ENCODE data around the gene SYT1. TPM values are rescaled to one million over a fixed set of nuclear protein-coding genes. Genes with fewer than 3 reads are reported as not detected.
A peak's percentile ranks its signal among the peaks of the same experiment; 100 is the strongest.
"Not testable (repeated sequence)": the region's sequence is repeated elsewhere in the genome, so short reads cannot be mapped to it uniquely, and the experiment has no call there.

SYT1 gene
- total RNA-seq, 1 experiment from 2014 or later, result 0.63 TPM

DNA sequence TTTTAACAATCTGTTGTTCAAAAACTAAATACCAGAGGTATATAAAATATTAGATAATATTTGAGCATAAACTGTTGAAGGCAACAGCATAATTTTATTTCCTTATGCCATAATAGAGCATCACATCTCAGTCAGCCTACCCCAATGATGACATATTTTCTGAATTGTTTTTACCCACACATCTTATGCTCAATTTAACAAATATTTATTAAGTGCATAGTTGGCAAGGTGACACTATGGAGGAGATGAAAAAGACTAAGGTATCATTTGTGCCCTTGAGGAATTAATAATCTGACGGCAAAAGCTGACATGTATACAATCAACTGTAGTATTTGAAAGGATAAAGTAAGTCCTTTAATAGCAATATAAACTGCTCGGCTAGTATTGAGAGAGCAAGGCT, 102.4 kb downstream of the SYT1 start:
- no peak for DNase-seq (ENCODE audit: low read depth)

DNA sequence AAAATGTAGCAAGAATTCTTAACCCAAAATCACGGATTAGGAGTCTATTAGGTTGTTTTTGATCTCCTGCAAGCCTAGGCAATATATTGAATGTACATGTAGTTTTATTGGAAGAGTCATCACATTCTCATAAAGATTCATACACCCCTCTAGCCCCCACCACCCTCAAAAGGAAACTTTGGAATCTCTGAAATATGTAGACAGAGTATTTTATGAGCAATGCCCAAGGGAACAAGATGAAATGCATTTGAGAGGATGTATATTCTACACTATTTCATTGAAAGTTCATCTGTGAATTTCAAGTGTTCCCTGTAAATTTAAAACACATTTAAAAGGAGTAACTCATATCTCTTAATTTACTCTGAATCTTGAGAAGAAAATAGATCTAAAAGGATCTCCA, 103.7 kb downstream of the SYT1 start:
- DNase-seq (ENCODE audit: low read depth), result no peak

DNA sequence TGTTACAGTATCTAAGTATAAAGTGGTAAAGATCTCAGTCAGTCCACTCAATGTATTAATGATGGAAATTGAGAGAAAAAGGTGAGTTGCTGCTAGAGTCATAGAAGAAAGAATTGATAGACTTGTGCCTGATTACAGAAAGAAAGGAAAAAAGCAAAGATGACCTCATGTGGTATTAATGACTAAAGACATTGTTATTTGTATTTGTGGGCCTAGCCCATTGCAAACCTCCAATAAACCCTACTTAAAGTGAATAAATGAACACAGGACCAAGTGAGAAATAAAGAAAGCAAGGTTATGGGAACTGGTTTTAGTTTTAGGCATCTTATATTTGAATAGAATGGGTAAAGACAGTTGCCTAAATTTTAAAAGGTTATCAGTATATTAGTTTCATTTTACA, 105.5 kb downstream of the SYT1 start:
- peak; percentile 27 for DNase-seq (ENCODE audit: low read depth)

DNA sequence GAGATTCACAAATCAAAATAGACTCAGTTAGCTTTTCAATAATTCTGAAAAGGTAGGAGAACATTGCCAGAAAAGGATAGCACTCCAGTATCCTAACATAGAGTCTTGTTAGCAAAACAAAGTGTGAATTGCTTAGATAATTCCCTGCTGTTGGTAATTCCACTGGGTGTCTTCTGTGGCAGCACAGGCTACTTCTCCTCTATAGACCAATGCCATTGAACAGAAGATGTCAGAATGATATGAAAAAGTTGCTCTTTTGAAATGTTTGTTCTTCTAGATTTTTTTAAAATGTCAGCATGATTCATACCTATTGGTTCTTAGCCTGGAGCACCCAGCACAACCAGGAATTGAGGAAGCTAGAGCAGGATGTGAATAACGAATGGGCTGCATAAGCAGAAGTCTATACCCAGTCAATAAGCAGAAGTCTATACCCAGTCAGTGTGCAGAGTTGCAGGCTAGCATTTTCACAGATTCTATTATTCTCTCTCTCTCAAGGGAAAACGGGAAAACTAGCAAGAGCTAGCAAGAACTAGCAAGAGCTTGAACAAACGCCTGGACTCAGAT, 112.8 kb downstream of the SYT1 start:
- DNase-seq (ENCODE audit: low read depth), result peak; percentile 5

DNA sequence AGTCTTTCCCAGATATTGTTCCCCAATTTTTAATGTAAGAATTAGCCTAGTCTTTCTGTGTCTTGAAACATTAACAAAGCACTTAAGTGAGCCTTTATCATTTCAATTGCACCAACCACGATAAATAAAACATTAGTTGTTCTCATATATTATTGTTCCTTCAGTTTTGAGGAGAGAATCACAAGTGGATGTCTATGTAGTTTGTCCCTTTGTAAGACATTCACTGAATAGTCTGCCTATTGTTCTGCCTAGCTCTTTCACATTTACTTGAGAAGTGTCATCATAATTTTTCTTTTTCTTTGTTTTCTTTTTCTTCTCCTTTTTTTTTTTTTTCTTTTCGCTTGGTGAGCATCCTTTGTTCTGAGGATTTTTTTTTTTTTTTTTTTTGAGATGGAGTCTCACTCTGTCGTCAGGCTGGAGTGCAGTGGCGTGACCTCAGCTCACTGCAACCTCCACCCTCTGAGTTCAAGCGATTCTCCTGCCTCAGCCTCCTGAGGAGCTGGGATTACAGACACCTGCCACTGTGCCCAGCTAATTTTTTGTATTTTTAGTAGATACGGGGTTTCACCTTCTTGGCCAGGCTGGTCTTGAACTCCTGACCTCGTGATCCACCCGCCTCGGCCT, 129.7 kb downstream of the SYT1 start:
- no peak for DNase-seq (ENCODE audit: low read depth)

DNA sequence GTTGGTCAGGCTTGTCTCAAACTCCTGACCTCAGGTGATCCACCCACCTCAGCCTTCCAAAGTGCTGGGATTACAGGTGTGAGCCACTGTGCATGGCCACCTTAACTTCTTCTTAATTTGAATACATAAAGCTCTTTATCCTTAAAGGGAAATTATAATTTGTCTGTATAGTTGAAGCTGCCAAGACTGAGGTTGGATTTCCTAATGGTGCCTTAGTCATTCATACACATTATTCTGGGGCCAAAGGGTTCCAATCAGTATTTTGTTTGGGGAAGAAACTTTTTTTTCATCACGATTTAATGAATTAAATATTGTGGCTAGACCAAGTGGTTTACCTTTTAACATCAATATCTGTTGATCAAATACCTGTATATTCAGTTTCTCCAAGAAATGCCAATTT, 135.9 kb downstream of the SYT1 start:
- DNase-seq (ENCODE audit: low read depth), result no peak

DNA sequence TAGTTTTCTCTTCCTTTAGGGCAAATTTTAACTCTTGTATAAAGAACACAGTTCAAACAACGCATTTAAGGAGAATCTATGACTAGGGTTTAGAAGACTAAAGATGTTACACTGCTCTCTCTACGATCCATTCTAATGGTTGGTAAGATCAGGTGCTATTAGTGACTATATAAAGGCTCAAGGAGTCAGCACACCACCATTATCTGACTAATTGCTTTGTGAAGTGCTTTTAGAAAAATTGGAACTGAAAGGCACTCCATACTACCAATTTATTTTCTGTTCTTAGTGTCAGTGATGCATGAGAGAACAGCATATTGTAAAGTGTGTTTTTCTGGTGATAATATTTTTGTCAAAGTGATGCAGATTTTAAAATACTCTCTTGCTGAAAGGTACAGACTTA, 136.8 kb downstream of the SYT1 start:
- no peak for DNase-seq (ENCODE audit: low read depth)

DNA sequence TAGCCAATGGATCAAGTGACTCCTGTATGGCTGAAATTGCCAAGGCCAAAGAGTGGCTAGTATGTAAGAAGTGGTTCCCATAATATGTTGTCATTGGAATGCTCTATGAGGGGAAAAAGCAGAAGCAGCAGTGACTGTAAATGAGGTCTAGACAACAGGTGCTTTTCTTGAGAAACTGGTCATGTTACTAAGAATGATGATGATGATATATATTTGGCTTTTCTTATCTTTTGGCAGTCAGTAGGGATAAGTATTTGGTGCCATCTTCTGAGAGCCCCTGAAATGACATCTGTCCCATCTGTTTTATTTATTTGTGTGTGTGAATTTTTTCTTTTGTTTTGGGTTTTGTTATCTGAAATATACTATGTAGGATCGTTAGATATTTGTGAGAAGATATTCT, 141.7 kb downstream of the SYT1 start:
- DNase-seq (ENCODE audit: low read depth), result peak; percentile 37

DNA sequence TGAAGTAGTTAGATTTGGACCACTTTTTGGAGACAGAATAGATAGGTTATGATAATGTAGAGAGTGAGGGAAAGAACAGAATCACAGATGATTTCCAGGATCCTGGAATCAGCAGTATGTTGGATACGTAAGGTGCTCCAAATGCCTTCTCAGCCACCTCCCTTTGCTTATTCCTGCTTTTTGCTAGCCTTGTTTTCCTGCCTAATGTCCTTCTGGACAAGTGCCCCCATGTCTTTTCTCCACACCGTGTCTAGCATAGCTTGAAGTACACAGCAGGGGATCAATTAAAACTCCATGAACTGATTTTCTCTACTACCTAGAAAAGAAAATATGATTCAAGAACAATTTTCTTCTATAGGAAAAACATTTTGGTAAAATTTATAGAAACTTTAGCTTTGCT, 144.0 kb downstream of the SYT1 start:
- no peak for DNase-seq (ENCODE audit: low read depth)

DNA sequence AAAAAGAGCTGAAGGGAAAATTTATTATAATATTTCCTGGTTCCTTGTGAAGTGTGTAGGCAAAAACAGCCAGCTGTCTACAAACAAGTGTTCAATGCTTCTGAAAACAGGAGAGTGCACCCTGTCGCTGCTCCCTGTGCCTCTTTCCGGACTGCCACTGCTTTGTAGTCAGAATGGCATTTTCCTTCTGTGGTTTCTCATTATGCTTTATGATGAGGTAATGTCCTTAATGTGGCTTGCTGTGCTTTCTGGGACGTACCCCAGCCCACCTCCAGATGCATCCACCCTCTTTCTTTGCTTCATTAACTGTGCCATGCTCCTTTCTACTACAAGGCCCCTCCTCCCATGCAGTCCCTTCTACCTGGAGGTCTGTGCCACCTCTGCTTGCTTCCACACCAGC, 148.1 kb downstream of the SYT1 start:
- no peak for DNase-seq (ENCODE audit: low read depth)

DNA sequence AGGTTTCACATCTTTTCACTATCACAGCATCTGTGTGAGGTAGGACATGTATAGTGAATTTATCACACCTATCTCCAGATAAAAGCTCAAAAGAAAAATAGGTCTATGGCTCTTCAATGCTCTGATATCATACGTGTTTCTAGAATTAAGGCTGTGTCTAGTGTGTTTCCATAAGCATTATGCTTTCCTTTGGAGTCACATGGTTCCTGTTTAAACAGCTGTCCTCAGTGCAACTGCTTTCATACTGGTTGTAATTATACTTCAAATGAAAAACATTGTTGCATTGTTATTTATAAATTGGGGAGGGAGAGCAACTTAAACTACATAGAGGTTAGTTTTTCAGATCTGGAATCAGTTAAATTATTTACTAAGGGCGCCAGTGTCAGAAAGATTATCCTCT, 151.6 kb downstream of the SYT1 start:
- no peak for DNase-seq (ENCODE audit: low read depth)

DNA sequence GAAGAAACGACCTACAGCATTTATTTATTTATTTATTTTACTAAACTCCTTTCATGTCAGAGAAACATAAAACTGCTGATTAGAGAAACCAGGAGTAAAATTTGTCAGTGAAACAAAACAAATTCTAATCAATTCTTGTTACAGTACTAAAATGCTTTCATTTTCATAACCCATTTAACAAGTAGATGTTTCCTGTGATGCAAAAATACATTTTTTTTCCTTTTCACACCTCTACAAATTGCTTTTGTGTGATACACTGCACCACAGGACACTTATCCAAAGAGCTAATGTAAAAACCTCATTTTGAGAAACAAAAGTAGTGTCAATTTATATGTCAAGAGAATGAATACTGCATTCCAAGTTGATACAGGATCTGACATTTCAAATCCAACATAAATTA, 155.1 kb downstream of the SYT1 start:
- DNase-seq (ENCODE audit: low read depth), result no peak

DNA sequence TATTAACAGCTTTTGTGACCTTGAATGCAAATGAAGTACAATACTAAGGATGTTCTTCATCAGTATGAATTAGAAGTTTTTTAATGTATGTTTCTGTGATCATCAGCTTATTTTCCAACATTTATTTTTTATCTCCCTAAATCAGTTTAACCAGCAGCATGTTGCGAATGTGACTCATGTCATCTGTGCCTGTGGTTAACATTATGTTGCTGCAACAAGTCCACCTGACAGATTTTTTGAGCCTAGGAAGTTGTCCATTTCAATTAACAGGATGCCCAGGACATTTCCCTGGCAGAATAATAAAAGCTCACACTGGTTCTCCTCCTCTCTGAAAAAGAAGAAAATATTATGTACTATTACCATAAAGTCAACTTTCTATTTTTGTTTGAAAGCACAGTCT, 155.5 kb downstream of the SYT1 start:
- DNase-seq (ENCODE audit: low read depth), result peak; percentile 16

DNA sequence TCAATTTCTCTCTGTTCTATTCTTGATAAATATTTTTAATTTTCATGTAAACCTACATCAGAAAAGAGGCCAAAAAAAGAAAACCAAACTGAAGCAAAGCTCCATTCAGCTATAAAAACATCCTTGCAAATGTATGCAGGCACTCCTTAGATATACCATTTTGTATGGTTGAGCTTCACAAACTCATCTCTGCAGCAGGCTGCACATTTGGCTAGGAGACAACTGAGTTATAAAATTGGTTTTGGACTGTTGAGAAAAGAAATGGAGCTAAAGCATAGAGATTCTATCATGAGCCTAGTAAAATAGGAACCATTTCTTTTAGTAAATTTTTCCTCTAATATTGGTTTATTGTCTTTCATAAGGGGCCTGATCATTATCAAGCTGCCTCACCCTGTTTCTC, 156.4 kb downstream of the SYT1 start:
- no peak for DNase-seq (ENCODE audit: low read depth)

DNA sequence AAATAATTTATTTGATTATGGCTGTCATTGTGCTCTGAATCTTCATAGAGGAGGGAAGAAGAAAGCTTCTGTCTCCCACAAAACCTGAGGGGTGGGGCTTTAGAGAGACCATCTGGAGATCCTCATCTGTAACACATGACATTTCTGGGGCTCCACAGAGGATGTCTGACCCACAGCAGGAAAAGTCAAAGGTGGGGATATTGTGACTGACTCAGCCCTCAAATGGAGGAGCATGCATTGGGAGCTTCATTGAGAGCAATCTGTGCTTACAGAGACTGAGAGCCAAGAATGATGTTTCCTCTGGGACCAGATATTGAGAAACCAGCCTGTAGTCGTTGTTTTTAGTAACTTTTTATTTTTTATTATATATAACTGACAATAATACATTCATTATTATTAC, 158.7 kb downstream of the SYT1 start:
- no peak for DNase-seq (ENCODE audit: low read depth)

DNA sequence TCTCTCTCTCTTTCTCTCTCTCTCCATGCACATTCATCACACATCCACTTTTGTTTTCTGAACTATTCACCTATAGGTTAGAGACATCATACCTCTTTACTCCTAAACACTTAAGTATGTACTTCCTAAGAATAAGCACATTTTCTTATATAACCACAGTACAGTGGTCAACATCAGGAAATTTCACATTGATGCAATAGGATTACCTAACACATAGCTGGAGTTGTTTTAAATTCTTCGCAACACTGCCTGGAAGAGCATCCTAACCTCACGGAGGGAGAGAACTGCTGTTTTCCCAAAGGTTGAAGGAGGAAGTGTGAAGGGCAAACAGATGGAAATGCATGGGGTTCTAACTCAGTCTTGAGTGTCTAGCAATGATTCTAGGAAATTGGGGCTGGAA, 159.2 kb downstream of the SYT1 start:
- no peak for DNase-seq (ENCODE audit: low read depth)

DNA sequence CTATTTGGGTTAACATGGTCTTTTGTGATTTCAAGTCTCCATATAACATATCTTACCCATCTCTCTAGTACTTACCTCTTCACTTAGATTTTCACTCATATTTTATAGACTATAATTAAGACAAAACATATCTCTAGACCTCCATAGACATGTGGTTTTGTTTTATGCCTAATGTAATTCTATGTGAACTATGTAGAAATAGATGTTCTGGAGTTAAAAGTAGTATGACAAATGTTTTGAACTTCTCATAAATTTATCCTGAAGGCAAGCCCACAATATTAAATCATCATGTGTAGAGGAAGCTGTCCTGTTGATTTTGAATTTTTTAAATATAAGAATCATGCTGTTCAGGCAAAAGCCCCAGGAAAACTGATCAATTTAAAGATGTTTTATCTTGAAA, 169.2 kb downstream of the SYT1 start:
- DNase-seq (ENCODE audit: low read depth), result no peak

DNA sequence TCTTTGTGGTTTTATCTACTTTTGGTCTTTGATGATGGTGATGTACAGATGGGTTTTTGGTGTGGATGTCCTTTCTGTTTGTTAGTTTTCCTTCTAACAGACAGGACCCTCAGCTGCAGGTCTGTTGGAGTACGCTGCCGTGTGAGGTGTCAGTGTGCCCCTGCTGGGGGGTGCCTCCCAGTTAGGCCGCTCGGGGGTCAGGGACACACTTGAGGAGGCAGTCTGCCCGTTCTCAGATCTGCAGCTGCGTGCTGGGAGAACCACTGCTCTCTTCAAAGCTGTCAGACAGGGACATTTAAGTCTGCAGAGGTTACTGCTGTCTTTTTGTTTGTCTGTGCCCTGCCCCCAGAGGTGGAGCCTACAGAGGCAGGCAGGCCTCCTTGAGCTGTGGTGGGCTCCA, 180.2 kb downstream of the SYT1 start:
- DNase-seq (ENCODE audit: low read depth), result not testable (repeated sequence)

DNA sequence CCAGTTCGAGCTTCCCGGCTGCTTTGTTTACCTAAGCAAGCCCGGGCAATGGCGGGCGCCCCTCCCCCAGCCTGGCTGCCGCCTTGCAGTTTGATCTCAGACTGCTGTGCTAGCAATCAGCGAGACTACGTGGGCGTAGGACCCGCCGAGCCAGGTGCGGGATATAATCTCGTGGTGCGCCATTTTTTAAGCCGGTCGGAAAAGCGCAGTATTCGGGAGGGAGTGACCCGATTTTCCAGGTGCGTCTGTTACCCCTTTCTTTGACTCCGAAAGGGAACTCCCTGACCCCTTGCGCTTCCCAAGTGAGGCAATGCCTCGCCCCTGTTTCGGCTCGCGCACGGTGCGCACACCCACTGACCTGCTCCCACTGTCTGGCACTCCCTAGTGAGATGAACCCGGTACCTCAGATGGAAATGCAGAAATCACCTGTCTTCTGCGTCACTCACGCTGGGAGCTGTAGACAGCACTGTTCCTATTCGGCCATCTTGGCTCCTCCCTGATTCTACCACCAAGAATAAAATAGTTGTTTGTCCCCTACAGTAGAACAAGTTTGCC, 180.7 kb downstream of the SYT1 start:
- not testable (repeated sequence) for DNase-seq (ENCODE audit: low read depth)

DNA sequence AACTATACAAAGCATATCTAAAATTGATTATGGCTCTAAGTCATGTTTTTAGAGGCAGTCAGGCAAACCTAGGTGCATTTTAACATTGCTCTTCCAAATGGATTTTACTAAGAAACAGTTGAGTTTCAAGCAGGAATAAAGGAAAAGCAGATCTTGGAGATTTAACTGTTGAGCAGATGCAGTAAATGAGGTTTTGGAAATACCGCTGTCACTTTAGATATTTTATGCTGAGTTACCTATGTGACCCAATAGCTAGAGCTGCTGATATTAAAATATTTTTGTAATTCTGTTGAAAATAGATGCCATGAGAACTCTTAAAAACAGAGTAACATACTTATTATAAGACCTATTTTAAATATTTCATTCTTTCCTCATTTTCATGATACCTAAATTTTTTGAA, 181.4 kb downstream of the SYT1 start:
- no peak for DNase-seq (ENCODE audit: low read depth)

DNA sequence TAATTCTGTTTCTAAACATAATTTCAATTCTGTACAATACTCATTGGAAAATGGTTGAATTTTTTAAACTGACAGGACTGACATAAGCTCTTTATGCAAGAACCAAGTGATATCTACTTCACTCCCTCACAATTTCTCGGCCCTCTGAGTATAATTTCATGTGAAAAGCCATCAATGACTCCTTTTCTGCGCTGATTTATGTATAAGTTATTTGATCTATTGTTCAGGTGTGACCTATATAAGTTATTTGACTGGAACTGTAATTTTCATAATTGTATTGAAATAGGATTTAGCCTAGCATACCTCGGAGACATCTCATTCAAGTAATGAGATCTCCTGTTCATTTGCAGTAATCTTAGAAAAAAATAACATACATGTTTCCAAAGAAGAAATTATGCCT, 184.4 kb downstream of the SYT1 start:
- no peak for DNase-seq (ENCODE audit: low read depth)

DNA sequence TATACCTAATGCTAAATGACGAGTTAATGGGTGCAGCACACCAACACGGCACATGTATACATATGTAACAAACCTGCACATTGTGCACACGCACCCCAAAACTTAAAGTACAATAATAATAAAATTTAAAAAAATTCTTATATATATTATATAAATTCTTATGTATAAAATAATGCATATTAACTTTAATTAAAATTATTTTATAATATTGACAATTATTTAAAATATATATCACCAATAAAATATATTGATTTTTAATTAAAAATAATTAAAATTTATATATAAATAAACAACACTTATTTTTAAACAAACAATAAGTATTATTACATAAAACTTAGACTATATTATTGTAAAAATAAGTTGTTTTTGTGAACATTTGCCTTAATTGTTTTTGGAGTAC, 188.8 kb downstream of the SYT1 start:
- DNase-seq (ENCODE audit: low read depth), result no peak

DNA sequence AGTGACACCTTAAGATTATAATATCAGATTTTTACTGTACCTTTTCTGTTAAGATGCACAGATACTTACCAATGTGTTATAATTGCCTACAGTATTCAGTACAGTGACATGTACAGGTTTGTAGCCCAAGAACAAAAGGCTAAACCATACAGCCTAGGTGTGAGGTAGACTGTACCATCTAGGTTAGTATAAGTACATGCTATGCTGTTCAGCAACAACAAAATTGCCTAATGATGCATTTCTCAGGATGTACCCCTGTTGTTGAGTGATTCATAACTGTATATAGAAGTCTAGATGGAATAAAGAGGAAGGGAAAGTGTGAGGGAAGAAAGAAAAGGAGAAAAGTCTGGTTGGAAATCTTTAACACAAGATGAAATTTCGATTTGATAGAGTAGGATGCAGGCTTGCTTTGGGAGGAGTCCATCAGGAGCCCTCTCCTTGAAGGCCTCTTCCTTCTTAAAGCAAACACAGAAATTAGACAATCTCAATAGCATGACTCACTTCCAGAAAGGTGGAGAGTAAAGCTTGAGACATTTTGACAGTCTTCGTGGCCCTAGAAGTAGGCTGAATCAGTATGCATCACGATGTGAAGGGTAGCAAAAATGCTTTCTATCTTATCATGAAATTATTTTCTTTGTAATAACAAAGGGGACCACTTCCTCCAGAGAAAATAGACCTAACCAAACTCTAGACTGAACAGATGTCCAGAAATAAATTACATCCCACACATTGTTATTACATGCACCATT, 191.5 kb downstream of the SYT1 start:
- DNase-seq (ENCODE audit: low read depth), result peak; percentile 89
